Hepatocyte (in vitro differentiated cells): ENCODE results near the gene ST6GALNAC5.

Experiments
- CTCF ChIP-seq: fragments of 200-600 bp; sonication (generic); IDR thresholded peaks from 2 replicates; pipeline ENCODE4 v1.5.1; 2016; ENCODE audit warnings: antibody characterized with exemption, mild to moderate bottlenecking; ENCODE audit not compliant: poor library complexity
- EZH2 ChIP-seq: fragments of 200-600 bp; sonication (generic); IDR thresholded peaks from 2 replicates; pipeline ENCODE4 v1.6.1; 2016; ENCODE audit warnings: antibody characterized with exemption, mild to moderate bottlenecking, borderline replicate concordance

GRCh38 chr1:76843821-76844464 lies 23.3 kb upstream of the ST6GALNAC5 start:
- TF ChIP-seq CTCF (no peak), EZH2 (no peak)
